HepG2 (cell line): ENCODE results near the gene NR1H2. TPM values are rescaled to one million over a fixed set of nuclear protein-coding genes. Genes with fewer than 3 reads are reported as not detected.

ENCODE experiments used
- ATAC-seq: fragments of 200-7000 bp; cut with Tn5 transposase; 3 replicates; pipeline ENCODE4 v1.9.1; 2020; ENCODE audit warnings: mild to moderate bottlenecking, moderate library complexity
- BruUV-seq: library from RNA; stranded (reverse); fragments of 400-500 nt; replicated peaks from 2 replicates; lab custom pipeline; 2021; lab: Mats Ljungman, UMichigan
- CTCF ChIA-PET: fragments of 300-600 bp; formaldehyde crosslinking; extraction: SDS; loops from one replicate; lab custom pipeline; 2021; ENCODE audit warnings: low total read pairs, inconsistent platforms, low intra/inter-chr PET ratio; lab: Yijun Ruan, JAX
- POLR2A ChIA-PET: fragments of 350-600 bp; sonication (Branson Sonifier 250); formaldehyde crosslinking; loops from one replicate; lab custom pipeline; 2020; ENCODE audit warnings: antibody characterized with exemption, inconsistent platforms; lab: Yijun Ruan, JAX
- DNase-seq: peaks from one replicate; pipeline ENCODE4 v3.0.0-alpha.2; 2015; ENCODE audit warnings: low spot score
- FAIRE-seq: peaks from 3 replicates; lab custom pipeline; 2011; peaks lifted over from hg19 to GRCh38; lab: Jason Lieb, UNC
- H2AFZ ChIP-seq: one replicate; pipeline ENCODE4 v1.6.1; 2011; ENCODE audit warnings: low read length, inconsistent platforms
- H3K27ac ChIP-seq: fragments of 300-600 bp; 3 replicates; pipeline ENCODE4 v1.8.0; 2011; ENCODE audit warnings: mixed run types, mild to moderate bottlenecking, mixed read lengths, low read length, inconsistent platforms; ENCODE audit not compliant: insufficient read depth; ENCODE audit errors: extremely low read length
- H3K27me3 ChIP-seq, 2 experiments: fragments of 200-600 bp in 1 of 2; 2 replicates in 1 of 2; 3 replicates in 1 of 2; pipeline versions ENCODE4 v1.6.0 to v1.8.0; 2011; ENCODE audit warnings: low read length in 2 of 2, mild to moderate bottlenecking in 2 of 2, moderate library complexity in 2 of 2, inconsistent platforms in 1 of 2; ENCODE audit not compliant: insufficient read depth in 2 of 2, control insufficient read depth in 1 of 2
- H3K36me3 ChIP-seq, 2 experiments: fragments of 200-600 bp in 1 of 2; replicated peaks in 1 of 2; 2 replicates in 1 of 2; 3 replicates in 1 of 2; pipeline versions ENCODE4 v1.5.1 to v1.8.0; 2011; ENCODE audit warnings: low read length in 2 of 2, inconsistent platforms in 1 of 2; ENCODE audit not compliant: insufficient read depth in 2 of 2, control insufficient read depth in 1 of 2
- H3K4me1 ChIP-seq: 2 replicates; pipeline ENCODE4 v1.5.1; 2012; ENCODE audit warnings: low read length, inconsistent platforms; ENCODE audit not compliant: insufficient read depth
- H3K4me2 ChIP-seq: 2 replicates; pipeline ENCODE4 v1.6.0; 2011; ENCODE audit warnings: low read depth, low read length, inconsistent platforms
- H3K4me3 ChIP-seq, 3 experiments: fragments of 200-600 bp in 1 of 3; sonication (generic), shearing (Covaris generic) in 1 of 3; replicated peaks in 1 of 3; 2 replicates each; pipeline ENCODE4 v1.5.1; 2011 to 2016; ENCODE audit warnings: low read length in 3 of 3, inconsistent platforms in 2 of 3, low read depth in 2 of 3, mild to moderate bottlenecking in 2 of 3, control low read depth in 1 of 3, mixed read lengths in 1 of 3; ENCODE audit not compliant: insufficient read depth in 1 of 3
- H3K79me2 ChIP-seq: one replicate; pipeline ENCODE4 v1.6.1; 2011; ENCODE audit warnings: low read length, inconsistent platforms; ENCODE audit not compliant: insufficient read depth
- H3K9ac ChIP-seq: 2 replicates; pipeline ENCODE4 v1.6.0; 2011; ENCODE audit warnings: mild to moderate bottlenecking, low read depth, low read length, inconsistent platforms; ENCODE audit not compliant: insufficient read depth
- H3K9me3 ChIP-seq: 2 replicates; pipeline ENCODE4 v1.5.1; 2012; ENCODE audit warnings: mild to moderate bottlenecking, low read length
- H4K20me1 ChIP-seq: 2 replicates; pipeline ENCODE4 v1.6.0; 2011; ENCODE audit warnings: inconsistent platforms, mild to moderate bottlenecking, low read length, moderate library complexity; ENCODE audit not compliant: insufficient read depth
- ELF1 ChIP-seq: sonication (generic); formaldehyde crosslinking; IDR thresholded peaks from 2 replicates; pipeline ENCODE4 v1.4.0; 2020; ENCODE audit warnings: missing genetic modification reagents
- ETV5 ChIP-seq: IDR thresholded peaks from 2 replicates; pipeline ENCODE4 v1.6.1; 2018; ENCODE audit warnings: missing biosample characterization, missing genetic modification reagents, inconsistent platforms, borderline replicate concordance
- GATAD2A ChIP-seq: IDR thresholded peaks from 2 replicates; pipeline ENCODE4 v1.6.1; 2016
- MIER3 ChIP-seq: IDR thresholded peaks from 2 replicates; pipeline ENCODE4 v1.6.1; 2016; ENCODE audit warnings: missing compliant biosample characterization, borderline replicate concordance
- NFKBIZ ChIP-seq: IDR thresholded peaks from 2 replicates; pipeline ENCODE4 v1.6.1; 2018; ENCODE audit warnings: missing genetic modification reagents, missing compliant biosample characterization
- RXRA ChIP-seq: sonication (generic); formaldehyde crosslinking; IDR thresholded peaks from 2 replicates; pipeline ENCODE4 v1.5.1; 2020; ENCODE audit warnings: missing genetic modification reagents
- SALL1 ChIP-seq: sonication (generic); formaldehyde crosslinking; IDR thresholded peaks from 2 replicates; pipeline ENCODE4 v1.8.0; 2022; ENCODE audit warnings: mild to moderate bottlenecking, missing genetic modification reagents
- THYN1 ChIP-seq: sonication (generic); formaldehyde crosslinking; IDR thresholded peaks from 2 replicates; pipeline ENCODE4 v1.8.1; 2023; ENCODE audit warnings: low read depth, mild to moderate bottlenecking, moderate library complexity, missing genetic modification reagents, borderline replicate concordance
- ZBTB8A ChIP-seq: sonication (generic); formaldehyde crosslinking; IDR thresholded peaks from 2 replicates; pipeline ENCODE4 v1.4.0; 2020; ENCODE audit warnings: mild to moderate bottlenecking, low read depth, missing genetic modification reagents, borderline replicate concordance
- ZEB1 ChIP-seq: IDR thresholded peaks from 2 replicates; pipeline ENCODE4 v1.6.1; 2012; ENCODE audit warnings: mild to moderate bottlenecking, low read depth, inconsistent platforms; ENCODE audit not compliant: insufficient replicate concordance
- ZKSCAN1 ChIP-seq: fragments of 150-350 bp; IDR thresholded peaks from 2 replicates; pipeline ENCODE4 v1.6.1; 2014; ENCODE audit warnings: low read length
- ZNF207 ChIP-seq: fragments of 450-650 bp; IDR thresholded peaks from 2 replicates; pipeline ENCODE4 v1.6.1; 2016; ENCODE audit warnings: antibody characterized with exemption, borderline replicate concordance
- ZNF557 ChIP-seq: sonication (generic); formaldehyde crosslinking; IDR thresholded peaks from 2 replicates; pipeline ENCODE4 v1.4.0; 2020; ENCODE audit warnings: missing genetic modification reagents
- ZNF652 ChIP-seq: IDR thresholded peaks from 2 replicates; pipeline ENCODE4 v1.6.1; 2016; ENCODE audit warnings: low read depth, borderline replicate concordance
- ZNF777 ChIP-seq: sonication (generic); formaldehyde crosslinking; IDR thresholded peaks from 2 replicates; pipeline ENCODE4 v1.4.0; 2020; ENCODE audit warnings: missing genetic modification reagents
- ZNF841 ChIP-seq: sonication (generic); formaldehyde crosslinking; IDR thresholded peaks from 2 replicates; pipeline ENCODE4 v1.8.1; 2023; ENCODE audit warnings: missing genetic modification reagents, borderline replicate concordance
- WGBS: methylation state at CpG from one replicate; pipeline ENCODE4 v1.1.6; 2017; ENCODE audit warnings: low lambda C conversion rate; 5-methylcytosine and 5-hydroxymethylcytosine counted together
- in situ Hi-C: cut with HindIII; loops from 2 replicates; pipeline ENCODE4 v1.10.0; 2017; ENCODE audit warnings: low pct_unique_long_range_greater_than_20kb; ENCODE audit not compliant: extremely low pct_ligation_motif_present
- intact Hi-C: fragments of 100-400 bp; cut with micrococcal nuclease; formaldehyde crosslinking; loops from one replicate; pipeline ENCODE4 v1.10.0; 2022; ENCODE audit not compliant: unreplicated experiment
- polyA plus RNA-seq, 8 experiments: library from polyadenylated mRNA; depleted of rRNA in 3 of 8; stranded (reverse) in 7 of 8; unstranded in 1 of 8; fragments of >200 nt; fragmentation: Illumina TruSeq in 4 of 8; extraction: Trizol in 4 of 8; gene quantifications; 2 replicates each; pipeline versions ENCODE4 v1.2.1 to v1.2.3, GENCODE V29; 2011 to 2016; ENCODE audit warnings: low read depth in 4 of 8, missing spikeins in 1 of 8, mixed read lengths in 1 of 8; ENCODE audit not compliant: insufficient read depth in 1 of 8
- total RNA-seq, 5 experiments: library from RNA; depleted of rRNA; stranded (reverse); fragments of >200 nt; fragmentation: Illumina TruSeq; extraction: Trizol; gene quantifications; 2 replicates each; pipeline ENCODE4 v1.2.3, GENCODE V29; 2016; ENCODE audit warnings: low read depth in 1 of 5
- TF ChIP-seq, protein P1 (sequence below): sonication (generic); formaldehyde crosslinking; IDR thresholded peaks from 2 replicates; pipeline ENCODE4 v1.8.1; 2023; ENCODE audit warnings: missing genetic modification reagents, inconsistent platforms, borderline replicate concordance
- TF ChIP-seq, protein P2 (sequence below): sonication (generic); formaldehyde crosslinking; IDR thresholded peaks from 2 replicates; pipeline ENCODE4 v1.5.0; 2020; ENCODE audit warnings: mild to moderate bottlenecking, missing genetic modification reagents
- TF ChIP-seq, protein P3 (sequence below): IDR thresholded peaks from 2 replicates; pipeline ENCODE4 v1.6.1; 2016
- TF ChIP-seq, protein P4 (sequence below): sonication (generic); formaldehyde crosslinking; IDR thresholded peaks from 2 replicates; pipeline ENCODE4 v1.5.0; 2020; ENCODE audit warnings: missing genetic modification reagents, mild to moderate bottlenecking, borderline replicate concordance

Gene NR1H2
- total and polyA plus RNA-seq, 2 of the 13 experiments (the other 11 are each of a cell fraction or from before 2014, with no cell fraction given): 10.3 to 13.5 TPM

DNA sequence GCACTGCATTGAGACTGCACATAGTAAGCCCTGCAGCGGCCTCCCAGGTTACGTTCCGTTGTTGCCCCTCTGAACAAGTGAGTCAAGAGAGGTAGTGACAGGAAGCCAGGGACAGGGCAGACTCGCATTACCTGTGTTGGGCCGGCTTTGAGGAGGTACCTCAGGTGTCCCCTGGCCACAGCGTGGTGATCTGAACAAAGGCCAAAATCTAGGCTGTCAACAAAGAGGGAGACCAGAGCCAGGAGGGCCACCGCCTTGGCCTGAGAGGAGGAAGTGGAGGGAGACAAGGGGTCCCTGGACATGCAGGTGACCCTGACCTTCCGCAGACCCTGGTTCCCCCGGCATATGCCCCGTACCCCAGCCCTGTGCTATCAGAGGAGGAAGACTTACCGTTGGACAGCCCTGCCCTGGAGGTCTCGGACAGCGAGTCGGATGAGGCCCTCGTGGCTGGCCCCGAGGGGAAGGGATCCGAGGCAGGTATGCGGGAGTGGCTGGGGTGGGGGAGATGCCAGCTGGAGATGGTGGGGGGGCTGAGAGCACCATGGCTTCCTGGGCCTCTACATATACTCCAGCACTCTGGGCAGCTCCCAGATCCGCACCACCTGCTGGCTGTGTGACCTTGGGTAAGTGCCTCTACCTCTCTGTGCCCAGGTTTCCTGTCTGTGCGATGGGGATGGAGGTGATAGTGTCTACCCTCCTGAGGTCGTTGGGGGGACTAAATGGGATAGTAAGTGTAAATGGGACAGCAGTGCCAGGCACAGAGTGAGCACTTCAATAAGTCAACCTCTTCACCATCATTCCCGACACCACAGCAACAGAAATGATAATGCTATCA, 47.2 kb downstream of the NR1H2 start:
- no peak overlapping the region for H3K4me3 ChIP-seq
- no peaks in the 10 kb centered on the region for H3K9me3 ChIP-seq
- no peaks in the 10 kb centered on the region for H3K36me3 ChIP-seq
- no TSS peak for BruUV-seq
- ChIA-PET CTCF (no interaction called here), POLR2A (no interaction called here)
- H2AFZ ChIP-seq: no peak overlapping the region
- peak; percentile 54 for ATAC-seq
- no peaks in the 10 kb centered on the region; a peak in 1 of 5 replicates for H3K27me3 ChIP-seq
- no peak overlapping the region for H3K27ac ChIP-seq
- peak overlapping the region; percentile 42 for H3K4me2 ChIP-seq
- no peak for DNase-seq
- no peaks in the 10 kb centered on the region for H3K79me2 ChIP-seq
- no peak overlapping the region for H3K9ac ChIP-seq
- FAIRE-seq: no peak
- WGBS: 38% methylated on average over 18 of the region's 22 CpGs
- in situ Hi-C loops (no loop called here), intact Hi-C loops (no loop called here)
- H3K4me1 ChIP-seq: peaks cover 19% of the 10 kb centered on the region
- no peaks in the 10 kb centered on the region for H4K20me1 ChIP-seq
- TF ChIP-seq, protein P1, sequence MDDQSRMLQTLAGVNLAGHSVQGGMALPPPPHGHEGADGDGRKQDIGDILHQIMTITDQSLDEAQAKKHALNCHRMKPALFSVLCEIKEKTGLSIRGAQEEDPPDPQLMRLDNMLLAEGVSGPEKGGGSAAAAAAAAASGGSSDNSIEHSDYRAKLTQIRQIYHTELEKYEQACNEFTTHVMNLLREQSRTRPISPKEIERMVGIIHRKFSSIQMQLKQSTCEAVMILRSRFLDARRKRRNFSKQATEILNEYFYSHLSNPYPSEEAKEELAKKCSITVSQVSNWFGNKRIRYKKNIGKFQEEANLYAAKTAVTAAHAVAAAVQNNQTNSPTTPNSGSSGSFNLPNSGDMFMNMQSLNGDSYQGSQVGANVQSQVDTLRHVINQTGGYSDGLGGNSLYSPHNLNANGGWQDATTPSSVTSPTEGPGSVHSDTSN (CRISPR knock-in tag): no peak
- TF ChIP-seq GATAD2A (CRISPR knock-in tag): no peak
- TF ChIP-seq ZNF777 (CRISPR knock-in tag): no peak
- no peak for TF ChIP-seq ZNF557 (CRISPR knock-in tag)
- TF ChIP-seq ZBTB8A (CRISPR knock-in tag): no peak
- TF ChIP-seq, protein P2, sequence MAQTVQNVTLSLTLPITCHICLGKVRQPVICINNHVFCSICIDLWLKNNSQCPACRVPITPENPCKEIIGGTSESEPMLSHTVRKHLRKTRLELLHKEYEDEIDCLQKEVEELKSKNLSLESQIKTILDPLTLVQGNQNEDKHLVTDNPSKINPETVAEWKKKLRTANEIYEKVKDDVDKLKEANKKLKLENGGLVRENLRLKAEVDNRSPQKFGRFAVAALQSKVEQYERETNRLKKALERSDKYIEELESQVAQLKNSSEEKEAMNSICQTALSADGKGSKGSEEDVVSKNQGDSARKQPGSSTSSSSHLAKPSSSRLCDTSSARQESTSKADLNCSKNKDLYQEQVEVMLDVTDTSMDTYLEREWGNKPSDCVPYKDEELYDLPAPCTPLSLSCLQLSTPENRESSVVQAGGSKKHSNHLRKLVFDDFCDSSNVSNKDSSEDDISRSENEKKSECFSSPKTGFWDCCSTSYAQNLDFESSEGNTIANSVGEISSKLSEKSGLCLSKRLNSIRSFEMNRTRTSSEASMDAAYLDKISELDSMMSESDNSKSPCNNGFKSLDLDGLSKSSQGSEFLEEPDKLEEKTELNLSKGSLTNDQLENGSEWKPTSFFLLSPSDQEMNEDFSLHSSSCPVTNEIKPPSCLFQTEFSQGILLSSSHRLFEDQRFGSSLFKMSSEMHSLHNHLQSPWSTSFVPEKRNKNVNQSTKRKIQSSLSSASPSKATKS (CRISPR knock-in tag): no peak
- TF ChIP-seq ZKSCAN1: no peak
- TF ChIP-seq THYN1: no peak
- TF ChIP-seq ETV5: no peak
- 0 out of 2 replicates have a peak, but pooled peaks have one; percentile 16 for TF ChIP-seq RXRA (CRISPR knock-in tag)
- TF ChIP-seq, protein P3, sequence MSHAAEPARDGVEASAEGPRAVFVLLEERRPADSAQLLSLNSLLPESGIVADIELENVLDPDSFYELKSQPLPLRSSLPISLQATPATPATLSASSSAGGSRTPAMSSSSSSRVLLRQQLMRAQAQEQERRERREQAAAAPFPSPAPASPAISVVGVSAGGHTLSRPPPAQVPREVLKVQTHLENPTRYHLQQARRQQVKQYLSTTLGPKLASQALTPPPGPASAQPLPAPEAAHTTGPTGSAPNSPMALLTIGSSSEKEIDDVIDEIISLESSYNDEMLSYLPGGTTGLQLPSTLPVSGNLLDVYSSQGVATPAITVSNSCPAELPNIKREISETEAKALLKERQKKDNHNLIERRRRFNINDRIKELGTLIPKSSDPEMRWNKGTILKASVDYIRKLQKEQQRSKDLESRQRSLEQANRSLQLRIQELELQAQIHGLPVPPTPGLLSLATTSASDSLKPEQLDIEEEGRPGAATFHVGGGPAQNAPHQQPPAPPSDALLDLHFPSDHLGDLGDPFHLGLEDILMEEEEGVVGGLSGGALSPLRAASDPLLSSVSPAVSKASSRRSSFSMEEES (CRISPR knock-in tag): no peak
- TF ChIP-seq NFKBIZ (CRISPR knock-in tag): no peak
- no peak for TF ChIP-seq ZNF841
- no peak for TF ChIP-seq MIER3
- TF ChIP-seq ZEB1: peak; percentile 16
- no peak for TF ChIP-seq ZNF652 (CRISPR knock-in tag)
- TF ChIP-seq, protein P4, sequence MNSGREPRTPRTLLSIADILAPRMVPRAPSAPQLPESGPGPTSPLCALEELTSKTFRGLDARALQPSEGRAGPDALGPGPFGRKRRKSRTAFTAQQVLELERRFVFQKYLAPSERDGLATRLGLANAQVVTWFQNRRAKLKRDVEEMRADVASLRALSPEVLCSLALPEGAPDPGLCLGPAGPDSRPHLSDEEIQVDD (CRISPR knock-in tag): no peak
- TF ChIP-seq ZNF207: no peak
- TF ChIP-seq ELF1 (CRISPR knock-in tag): 0 out of 2 replicates have a peak, but pooled peaks have one; percentile 16
- peak; percentile 30; the same call in 1 of the 2 replicates for TF ChIP-seq SALL1 (CRISPR knock-in tag)
